ENCODE results near the gene ATE1. TPM values are rescaled to one million over a fixed set of nuclear protein-coding genes. Genes with fewer than 3 reads are reported as not detected.

The ATE1 gene
- total and polyA plus RNA-seq, 11 donors, result 15.2 to 50.1 (median 39.9) TPM

GRCh38 chr10:121834757-121835156, 93.1 kb downstream of the ATE1 start:
- H3K4me1 ChIP-seq, result peaks cover 0 to 8% (median 0%) of the 10 kb centered on the region in 12 donors
- no peak for ATAC-seq
- intact Hi-C loops (cut with DNase I), result loop anchor here in 1 of 10 donors (5.0 kb wide), 1 partner anchor 58 kb away; no protein-coding TSS in a partner anchor
- no peaks in the 10 kb centered on the region for H3K27me3 ChIP-seq
- no peak for TF ChIP-seq POLR2A (IDR thresholded peaks at IDR 0.05)
- TF ChIP-seq, protein P1, sequence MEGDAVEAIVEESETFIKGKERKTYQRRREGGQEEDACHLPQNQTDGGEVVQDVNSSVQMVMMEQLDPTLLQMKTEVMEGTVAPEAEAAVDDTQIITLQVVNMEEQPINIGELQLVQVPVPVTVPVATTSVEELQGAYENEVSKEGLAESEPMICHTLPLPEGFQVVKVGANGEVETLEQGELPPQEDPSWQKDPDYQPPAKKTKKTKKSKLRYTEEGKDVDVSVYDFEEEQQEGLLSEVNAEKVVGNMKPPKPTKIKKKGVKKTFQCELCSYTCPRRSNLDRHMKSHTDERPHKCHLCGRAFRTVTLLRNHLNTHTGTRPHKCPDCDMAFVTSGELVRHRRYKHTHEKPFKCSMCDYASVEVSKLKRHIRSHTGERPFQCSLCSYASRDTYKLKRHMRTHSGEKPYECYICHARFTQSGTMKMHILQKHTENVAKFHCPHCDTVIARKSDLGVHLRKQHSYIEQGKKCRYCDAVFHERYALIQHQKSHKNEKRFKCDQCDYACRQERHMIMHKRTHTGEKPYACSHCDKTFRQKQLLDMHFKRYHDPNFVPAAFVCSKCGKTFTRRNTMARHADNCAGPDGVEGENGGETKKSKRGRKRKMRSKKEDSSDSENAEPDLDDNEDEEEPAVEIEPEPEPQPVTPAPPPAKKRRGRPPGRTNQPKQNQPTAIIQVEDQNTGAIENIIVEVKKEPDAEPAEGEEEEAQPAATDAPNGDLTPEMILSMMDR (IDR thresholded peaks at IDR 0.05), result no peak
- peaks cover 0 to 38% (median 24%) of the 10 kb centered on the region in 9 donors for H3K36me3 ChIP-seq
- no peaks in the 10 kb centered on the region for H3K9me3 ChIP-seq
- H3K27ac ChIP-seq, result no peak overlapping the region
- no peak overlapping the region for H3K4me3 ChIP-seq
- no peak for DNase-seq
- WGBS, 4 donors, result 92 to 94% (median 93%) methylated on average over 4 of the region's 4 CpGs

GRCh38 chr10:121833387-121833786, 94.4 kb downstream of the ATE1 start:
- no peak for ATAC-seq
- intact Hi-C loops (cut with DNase I), result loop anchor here in 1 of 10 donors (5.0 kb wide), 1 partner anchor 59 kb away; no protein-coding TSS in a partner anchor

DNA sequence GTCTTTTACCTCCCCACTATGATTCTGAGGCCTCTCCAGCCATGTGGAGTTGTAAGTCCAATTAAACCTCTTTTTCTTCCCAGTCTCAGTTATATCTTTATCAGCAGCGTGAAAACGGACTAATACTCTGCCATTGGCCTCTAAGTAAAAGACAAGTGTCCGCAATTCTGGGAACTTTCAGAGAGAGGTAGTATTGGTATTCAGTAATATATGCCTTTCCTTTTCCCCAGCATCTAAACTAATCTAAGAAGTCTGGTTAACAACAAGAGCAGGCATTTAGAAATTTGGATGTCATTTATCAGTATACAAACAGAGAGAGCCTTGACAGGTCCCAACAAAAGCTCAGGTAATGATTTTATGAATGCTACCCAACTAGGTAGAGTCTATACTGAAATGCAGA, 95.2 kb downstream of the ATE1 start:
- TF ChIP-seq, protein P1 (IDR thresholded peaks at IDR 0.05), result no peak
- TF ChIP-seq POLR2A (IDR thresholded peaks at IDR 0.05), result no peak
- H3K27ac ChIP-seq, result no peak overlapping the region
- H3K27me3 ChIP-seq, result no peaks in the 10 kb centered on the region
- H3K36me3 ChIP-seq, result peaks cover 0 to 45% (median 33%) of the 10 kb centered on the region in 9 donors
- 95 to 100% (median 98%) methylated on average over 3 of the region's 3 CpGs for WGBS, 4 donors
- peaks cover 0 to 8% (median 0%) of the 10 kb centered on the region in 12 donors for H3K4me1 ChIP-seq
- H3K9me3 ChIP-seq, result no peaks in the 10 kb centered on the region
- intact Hi-C loops (cut with DNase I), result loop anchor here in 1 of 10 donors (5.0 kb wide), 1 partner anchor 60 kb away; no protein-coding TSS in a partner anchor
- H3K4me3 ChIP-seq, result no peak overlapping the region
- no peak for ATAC-seq
- DNase-seq, result no peak

More at GRCh38 chr10:121833387-121833786, 94.4 kb downstream of the ATE1 start:
- no peaks in the 10 kb centered on the region for H3K27me3 ChIP-seq
- peaks cover 0 to 37% (median 26%) of the 10 kb centered on the region in 9 donors for H3K36me3 ChIP-seq
- H3K9me3 ChIP-seq, result no peaks in the 10 kb centered on the region
- WGBS, 4 donors, result 31 to 40% (median 38%) methylated on average over 1 of the region's 1 CpG
- TF ChIP-seq POLR2A (IDR thresholded peaks at IDR 0.05), result no peak
- TF ChIP-seq, protein P1 (IDR thresholded peaks at IDR 0.05), result no peak
- peaks cover 0 to 8% (median 0%) of the 10 kb centered on the region in 12 donors for H3K4me1 ChIP-seq
- no peak for DNase-seq
- H3K4me3 ChIP-seq, result no peak overlapping the region
- no peak overlapping the region for H3K27ac ChIP-seq

DNA sequence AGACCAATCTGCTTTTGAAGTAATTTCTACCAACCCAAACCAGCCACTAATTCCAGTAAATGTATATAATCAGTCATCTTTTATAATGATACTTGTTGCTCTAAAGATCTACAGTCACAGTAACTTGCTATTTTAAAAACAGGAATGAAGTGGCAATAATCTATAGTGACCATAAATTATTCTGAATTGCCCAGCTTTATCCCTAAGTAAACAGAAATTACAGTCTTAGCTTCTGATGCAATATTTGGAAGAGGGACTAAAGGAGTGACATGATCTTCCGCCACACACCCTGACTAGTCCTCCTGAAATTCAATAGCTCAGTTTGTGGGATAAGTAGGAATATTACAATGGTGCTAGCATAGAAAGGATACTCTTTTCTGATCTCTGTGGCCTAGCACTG, 96.1 kb downstream of the ATE1 start:
- whole genome bisulfite sequencing, 4 donors, result 95 to 97% (median 96%) methylated on average over 1 of the region's 1 CpG
- TF ChIP-seq, protein P1 (IDR thresholded peaks at IDR 0.05), result no peak
- TF ChIP-seq POLR2A (IDR thresholded peaks at IDR 0.05), result no peak
- no peaks in the 10 kb centered on the region for H3K27me3 ChIP-seq
- H3K4me1 ChIP-seq, result peaks cover 0 to 8% (median 0%) of the 10 kb centered on the region in 12 donors
- H3K4me3 ChIP-seq, result no peak overlapping the region
- no peak for ATAC-seq
- H3K27ac ChIP-seq, result no peak overlapping the region
- H3K36me3 ChIP-seq, result peaks cover 0 to 48% (median 38%) of the 10 kb centered on the region in 9 donors
- no peak for DNase-seq
- intact Hi-C loops (cut with DNase I), result loop anchor here in 1 of 10 donors (5.0 kb wide), 1 partner anchor 61 kb away; no protein-coding TSS in a partner anchor
- no peaks in the 10 kb centered on the region for H3K9me3 ChIP-seq

Data from heart left ventricle (tissue), 16 donors.